Muscle layer of duodenum (tissue), 2 donors: Measurements from ENCODE around the gene C3AR1.
"Not testable (repeated sequence)": the region's sequence is repeated elsewhere in the genome, so short reads cannot be mapped to it uniquely, and the experiment has no call there.

Source experiments
- H3K27ac ChIP-seq: one replicate; pipeline ENCODE4 v1.7.0; 2013; ENCODE audit warnings: mild to moderate bottlenecking, low read length
- H3K27me3 ChIP-seq: one replicate; pipeline ENCODE4 v1.7.0; 2013; ENCODE audit warnings: low read depth, mild to moderate bottlenecking, control low read depth, low read length
- H3K36me3 ChIP-seq, 2 donors: one replicate each; pipeline ENCODE4 v1.7.0; 2013; ENCODE audit warnings: low read length in 2 of 2, control low read depth in 1 of 2, mild to moderate bottlenecking in 1 of 2; ENCODE audit not compliant: insufficient read depth in 2 of 2, control insufficient read depth in 1 of 2
- H3K4me1 ChIP-seq, 2 donors: one replicate each; pipeline ENCODE4 v1.7.0; 2013; ENCODE audit warnings: low read length in 2 of 2, mild to moderate bottlenecking in 2 of 2, control low read depth in 1 of 2, moderate library complexity in 1 of 2; ENCODE audit not compliant: insufficient read depth in 2 of 2, control insufficient read depth in 1 of 2
- H3K4me3 ChIP-seq, 2 donors: one replicate each; pipeline ENCODE4 v1.7.0; 2013; ENCODE audit warnings: low read length in 2 of 2, low read depth in 1 of 2, mild to moderate bottlenecking in 1 of 2
- H3K9me3 ChIP-seq, 2 donors: one replicate each; pipeline ENCODE4 v1.7.0; 2013; ENCODE audit warnings: low read length in 2 of 2, control low read depth in 1 of 2, mild to moderate bottlenecking in 1 of 2; ENCODE audit not compliant: control insufficient read depth in 1 of 2
- donor health status: healthy.

C3AR1 gene

DNA sequence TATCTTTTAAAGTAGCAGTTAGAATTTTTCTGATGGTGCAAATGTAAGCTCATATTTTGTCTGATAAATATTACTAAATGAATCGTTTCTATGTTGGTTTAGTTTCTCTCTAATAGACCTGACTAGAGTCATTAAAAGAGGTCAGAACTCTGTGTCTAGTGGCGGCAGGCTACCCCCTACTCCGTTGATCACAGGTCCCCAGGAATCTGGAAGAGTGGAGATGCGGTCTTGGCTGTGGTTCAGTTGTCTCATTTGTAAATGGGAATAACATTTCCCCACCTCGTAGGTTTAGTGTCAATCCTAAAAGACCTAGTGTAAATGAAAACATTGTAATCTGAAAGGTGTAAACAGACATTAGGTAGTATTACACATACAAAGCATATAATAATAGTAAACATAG lies 38.3 kb downstream of the C3AR1 start:
- peaks cover 0 to 3% of the 10 kb centered on the region in 2 donors for H3K4me1 ChIP-seq
- H3K4me3 ChIP-seq = no peak overlapping the region
- no peaks in the 10 kb centered on the region for H3K27me3 ChIP-seq
- H3K36me3 ChIP-seq = peaks cover 0 to 4% of the 10 kb centered on the region in 2 donors
- H3K27ac ChIP-seq = no peak overlapping the region
- no peaks in the 10 kb centered on the region for H3K9me3 ChIP-seq

- no peaks in the 10 kb centered on the region for H3K4me1 ChIP-seq
- peak overlapping the region; percentile 99 for H3K27ac ChIP-seq
- H3K36me3 ChIP-seq = peaks cover 0 to 4% of the 10 kb centered on the region in 2 donors
- H3K4me3 ChIP-seq = peak overlapping the region; percentile 75 to 93
- no peaks in the 10 kb centered on the region for H3K27me3 ChIP-seq
- no peaks in the 10 kb centered on the region for H3K9me3 ChIP-seq
Observed at GRCh38 chr12:8026291-8026900, 39.8 kb downstream of the C3AR1 start.

DNA sequence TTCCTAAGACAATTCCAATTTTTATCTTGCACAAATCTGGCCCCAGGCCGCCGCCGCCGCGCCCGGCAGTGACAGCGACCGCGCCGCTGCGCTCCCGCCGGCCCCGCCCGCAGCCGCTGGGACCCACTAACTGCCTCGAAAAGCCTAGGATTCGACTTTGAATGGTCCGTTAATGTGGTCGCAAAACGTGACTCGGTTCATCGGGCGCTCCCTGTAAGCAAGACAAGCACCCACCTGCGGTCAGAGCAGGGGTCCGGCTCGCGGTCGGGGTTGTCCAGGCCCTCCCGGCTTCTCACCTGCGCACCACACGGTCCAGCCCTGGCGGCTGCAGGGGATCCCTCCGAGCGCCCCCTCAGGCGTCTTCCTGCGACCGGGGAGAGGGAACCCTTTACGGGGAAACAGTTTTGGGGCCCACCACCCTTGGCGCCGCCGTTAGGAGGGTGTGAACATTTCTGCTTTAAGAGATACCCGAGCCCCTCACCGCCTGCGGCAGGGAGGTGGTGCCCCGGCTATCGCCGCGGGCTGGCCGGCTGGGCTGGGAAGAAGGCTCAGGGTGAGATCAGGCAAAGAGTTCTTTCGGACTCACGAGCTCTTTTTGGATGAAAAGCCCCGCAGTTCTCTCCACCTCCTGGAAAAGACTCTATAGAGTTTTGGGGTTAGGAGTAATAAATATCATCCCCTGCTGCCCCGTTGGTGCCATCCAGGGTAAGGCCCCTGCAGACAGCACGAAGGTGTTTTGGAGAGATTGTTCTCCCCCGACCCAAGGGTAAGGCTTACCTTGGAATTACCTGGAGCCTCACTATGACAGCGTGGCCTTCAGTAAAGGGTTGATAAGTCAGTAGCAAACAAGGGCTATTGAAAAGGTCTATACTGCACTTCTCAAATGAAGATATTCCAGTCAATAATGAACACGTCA lies 47.2 kb downstream of the C3AR1 start:
- Histone ChIP-seq H3K9me3 (no peaks in the 10 kb centered on the region), H3K36me3 (no peaks in the 10 kb centered on the region), H3K4me3 (peak overlapping the region in 1 of 2 donors; percentile 55), H3K27me3 (peaks cover 13% of the 10 kb centered on the region), H3K4me1 (peaks cover 0 to 10% of the 10 kb centered on the region in 2 donors), H3K27ac (no peak overlapping the region)

DNA sequence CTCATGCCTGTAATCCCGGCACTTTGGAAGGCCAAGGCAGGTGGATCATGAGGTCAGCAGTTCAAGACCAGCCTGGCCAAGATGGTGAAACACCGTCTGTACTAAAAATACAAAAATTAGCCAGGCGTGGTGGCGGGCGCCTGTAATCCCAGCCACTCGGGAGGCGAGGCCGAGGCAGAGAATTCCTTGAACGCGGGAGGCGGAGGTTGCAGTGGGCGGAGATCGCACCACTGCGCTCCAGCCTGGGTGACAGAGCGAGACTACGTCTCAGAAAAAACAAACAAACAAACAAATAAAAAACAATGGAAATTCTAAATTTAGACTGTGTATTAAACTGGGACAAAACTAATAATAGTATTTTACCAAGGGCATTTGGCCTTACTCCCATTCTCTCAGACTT lies 47.9 kb downstream of the C3AR1 start:
- H3K27ac ChIP-seq, H3K4me1 ChIP-seq, H3K36me3 ChIP-seq, H3K9me3 ChIP-seq: not testable (repeated sequence)
- peak overlapping the region in 1 of 2 donors; percentile 55 for H3K4me3 ChIP-seq
- peaks cover 13% of the 10 kb centered on the region for H3K27me3 ChIP-seq

- Histone ChIP-seq H3K27ac (no peak overlapping the region), H3K4me1 (peaks cover 0 to 10% of the 10 kb centered on the region in 2 donors), H3K4me3 (no peak overlapping the region), H3K9me3 (no peaks in the 10 kb centered on the region), H3K27me3 (peaks cover 13% of the 10 kb centered on the region), H3K36me3 (no peaks in the 10 kb centered on the region)
Observed at GRCh38 chr12:8014836-8015235, 51.3 kb downstream of the C3AR1 start.

GRCh38 chr12:8012651-8013309 lies 53.4 kb downstream of the C3AR1 start:
- Histone ChIP-seq H3K27me3 (peaks cover 4% of the 10 kb centered on the region), H3K4me3 (no peak overlapping the region), H3K4me1 (no peaks in the 10 kb centered on the region), H3K27ac (no peak overlapping the region), H3K36me3 (no peaks in the 10 kb centered on the region), H3K9me3 (no peaks in the 10 kb centered on the region)

- Histone ChIP-seq H3K4me3 (no peak overlapping the region), H3K27ac (no peak overlapping the region), H3K27me3 (peaks cover 4% of the 10 kb centered on the region), H3K4me1 (no peaks in the 10 kb centered on the region), H3K36me3 (no peaks in the 10 kb centered on the region), H3K9me3 (no peaks in the 10 kb centered on the region)
Observed at GRCh38 chr12:8011331-8011730, 54.8 kb downstream of the C3AR1 start.
